OCI-LY1 (cell line): Measurements from ENCODE around the gene DOK5.

Source experiments
- CTCF ChIP-seq: fragments of 200-600 bp; sonication (generic), shearing (Covaris generic); IDR thresholded peaks from 2 replicates; pipeline ENCODE4 v1.5.1; 2017; ENCODE audit warnings: mild to moderate bottlenecking, antibody characterized with exemption, low read length, moderate library complexity, mixed read lengths
- EZH2 ChIP-seq: fragments of 200-600 bp; sonication (generic), shearing (Covaris generic); IDR thresholded peaks from 2 replicates; pipeline ENCODE4 v1.8.0; 2017; ENCODE audit warnings: borderline replicate concordance, mixed run types, mild to moderate bottlenecking, antibody characterized with exemption, low read length, moderate library complexity, mixed read lengths

- no peak for TF ChIP-seq CTCF
- no peak for TF ChIP-seq EZH2
These were observed 35.2 kb downstream of the DOK5 start for GRCh38 chr20:54510541-54511129.
